Heart right ventricle (tissue), 16 donors: ENCODE data around the gene IL1RL2. TPM values are rescaled to one million over a fixed set of nuclear protein-coding genes. Genes with fewer than 3 reads are reported as not detected.

Experiments
- ATAC-seq, 8 donors: fragments of 200-7000 bp; cut with Tn5 transposase; one replicate each; pipeline ENCODE4 v1.9.1; 2020; ENCODE audit warnings: mild to moderate bottlenecking in 8 of 8, moderate library complexity in 8 of 8, moderate number of reproducible peaks in 1 of 8
- DNase-seq, 2 donors: peaks; one replicate each; pipeline ENCODE4 v3.0.0-alpha.2; 2020
- H3K27ac ChIP-seq, 10 donors: fragments of 200-600 bp; sonication (generic) in 2 of 10; one replicate each; pipeline versions ENCODE4 v1.5.0 to v1.8.0; 2020 to 2022; ENCODE audit warnings: mild to moderate bottlenecking in 3 of 10
- H3K27me3 ChIP-seq, 7 donors: fragments of 200-600 bp; one replicate each; pipeline ENCODE4 v1.8.0; 2021 to 2022; ENCODE audit warnings: mild to moderate bottlenecking in 2 of 7
- H3K36me3 ChIP-seq, 9 donors: fragments of 200-600 bp; sonication (generic) in 1 of 9; one replicate each; pipeline versions ENCODE4 v1.5.0 to v1.8.0; 2020 to 2022; ENCODE audit warnings: mild to moderate bottlenecking in 2 of 9
- H3K4me1 ChIP-seq, 9 donors: fragments of 200-600 bp; sonication (generic) in 1 of 9; one replicate each; pipeline versions ENCODE4 v1.5.0 to v1.8.0; 2020 to 2022; ENCODE audit warnings: mild to moderate bottlenecking in 4 of 9
- H3K4me3 ChIP-seq, 10 donors: fragments of 200-600 bp; sonication (generic) in 2 of 10; one replicate each; pipeline versions ENCODE4 v1.5.0 to v1.8.0; 2020 to 2022; ENCODE audit warnings: mild to moderate bottlenecking in 7 of 10, moderate library complexity in 2 of 10
- H3K9me3 ChIP-seq, 11 donors: fragments of 200-600 bp in 10 of 11; sonication (generic) in 2 of 11; one replicate each; pipeline versions ENCODE4 v1.5.0 to v1.8.0; 2013 to 2022; ENCODE audit warnings: mild to moderate bottlenecking in 2 of 11, control low read depth in 1 of 11, moderate library complexity in 1 of 11
- WGBS, 2 donors: extraction: QIAGEN DNeasy Blood & Tissue Kit; methylation state at CpG; one replicate each; pipeline ENCODE4 v1.1.7; 2013; ENCODE audit warnings: inconsistent platforms in 1 of 2; 5-methylcytosine and 5-hydroxymethylcytosine counted together
- intact Hi-C, 10 donors: fragments of 100-400 bp; cut with DNase I; formaldehyde crosslinking; loops; one replicate each; pipeline versions ENCODE4 v1.11.1 to v1.14.2; 2022
- polyA plus RNA-seq, 2 donors: library from polyadenylated mRNA; stranded (reverse); fragments of 200-250 nt; gene quantifications; one replicate each; pipeline ENCODE4 v1.2.3, GENCODE V29; 2013
- total RNA-seq, 10 donors: library from RNA; stranded (reverse); fragmentation: NEBNext Ultra II Directional in 3 of 10; extraction: Animal tissue kit (Norgen Biotek cat#: 25700) in 3 of 10; gene quantifications; one replicate each; pipeline versions ENCODE4 v1.2.1 to v1.2.4, GENCODE V29; 2021 to 2023
- TF ChIP-seq, protein P1 (sequence below), 9 donors: fragments of 200-600 bp; sonication (generic) in 2 of 9; IDR thresholded peaks; one replicate each; pipeline versions ENCODE4 v1.5.0 to v1.8.0; 2021 to 2022; ENCODE audit warnings: antibody characterized with exemption in 9 of 9, mild to moderate bottlenecking in 5 of 9, moderate library complexity in 1 of 9
- donor health status: Arrhythmogenic right ventricular cardiomyopathy.
- donor health status: ischemic (EF 13 %, LVEDD 7.1; RV severe dilation, severe dysfunction).
- donor health status: healthy with polysubstance abuse.
- donor health status: DM: no; HTN: yes; CAD: no.
- donor health status: DM: no; HTN: no; CAD: no.
- donor health status: ischemic (EF 25% LVEDD 6.9; RV normal size, moderate dysfunction).
- donor health status: ischemic (EF 25% LVEDD 5.7; RV mildly dilated, moderate dysfunction).
- donor health status: healthy.
- donor health status: DM: yes; HTN: yes; CAD: no.
- donor health status: Ischemic cardiomyopathy.
- donor health status: ischemic (EF 35%, LVEDD 5.7; RV mildly dilated, moderate dysfunction).
- donor health status: nonischemic (EF 11% LVEDD 7.7; RV severe dilation, severe dysfunction).
- donor health status: DM: yes; HTN: yes; CAD: no.
- donor health status: PGD.
- donor health status: ischemic (EF 29% LVEDD 5.4; RV normal size, mild dysfunction).
- donor health status: nonischemic (EF 23%, LVEDD 6.1; RV moderate dilation, normal function).

IL1RL2 gene
- total and polyA plus RNA-seq, 12 donors = 0.11 to 0.92 (median 0.29) TPM; not detected in 5

DNA sequence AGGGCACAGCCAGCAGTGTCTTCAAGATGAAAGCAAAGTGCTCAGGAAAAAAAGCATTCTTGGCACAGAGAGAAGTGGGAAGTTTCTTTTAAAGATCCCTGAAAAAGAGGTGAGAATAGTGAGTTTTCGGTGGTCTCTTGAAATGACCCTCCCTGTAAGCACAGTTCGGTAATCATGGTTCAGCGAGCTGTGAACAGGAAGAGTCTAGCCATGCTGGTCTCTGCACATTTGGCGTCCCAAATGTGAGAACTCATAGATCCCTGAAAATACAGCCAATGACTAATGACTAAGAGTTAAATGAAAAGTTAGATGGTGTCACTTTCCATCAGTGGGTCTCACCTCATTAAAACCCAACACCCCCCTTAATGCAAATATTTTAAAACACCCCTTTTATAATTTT lies 40.9 kb upstream of the IL1RL2 start:
- intact Hi-C loops = loop anchor here in 2 of 10 donors (10.0 kb wide), 2 partner anchors 61 to 81 kb away; no protein-coding TSS in a partner anchor
- peaks cover 0 to 49% (median 16%) of the 10 kb centered on the region in 11 donors for H3K9me3 ChIP-seq

DNA sequence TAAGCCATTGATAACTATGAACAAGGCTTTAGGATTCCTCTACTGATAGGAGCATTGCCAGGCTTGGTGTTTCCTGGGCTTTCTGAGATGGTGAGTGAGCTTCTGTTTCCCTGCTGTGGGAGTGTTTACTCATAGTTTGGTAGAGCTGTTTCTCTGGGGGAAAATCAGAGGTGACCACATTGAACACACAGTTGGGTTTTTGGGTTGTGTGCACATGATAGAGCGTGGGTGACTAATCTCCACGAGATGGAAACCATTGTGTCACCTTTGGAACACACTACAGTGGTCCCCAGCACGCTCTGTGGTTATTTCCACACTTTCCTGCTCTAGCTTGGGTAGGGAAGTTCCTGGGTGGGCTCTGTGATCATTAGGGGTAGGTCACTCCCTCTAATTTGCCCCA lies 38.9 kb upstream of the IL1RL2 start:
- peak in 1 of 8 donors; percentile 36 for ATAC-seq
- peak overlapping the region in 2 of 10 donors; percentile 30 to 55 for H3K27ac ChIP-seq
- H3K27me3 ChIP-seq = no peaks in the 10 kb centered on the region
- TF ChIP-seq, protein P1, sequence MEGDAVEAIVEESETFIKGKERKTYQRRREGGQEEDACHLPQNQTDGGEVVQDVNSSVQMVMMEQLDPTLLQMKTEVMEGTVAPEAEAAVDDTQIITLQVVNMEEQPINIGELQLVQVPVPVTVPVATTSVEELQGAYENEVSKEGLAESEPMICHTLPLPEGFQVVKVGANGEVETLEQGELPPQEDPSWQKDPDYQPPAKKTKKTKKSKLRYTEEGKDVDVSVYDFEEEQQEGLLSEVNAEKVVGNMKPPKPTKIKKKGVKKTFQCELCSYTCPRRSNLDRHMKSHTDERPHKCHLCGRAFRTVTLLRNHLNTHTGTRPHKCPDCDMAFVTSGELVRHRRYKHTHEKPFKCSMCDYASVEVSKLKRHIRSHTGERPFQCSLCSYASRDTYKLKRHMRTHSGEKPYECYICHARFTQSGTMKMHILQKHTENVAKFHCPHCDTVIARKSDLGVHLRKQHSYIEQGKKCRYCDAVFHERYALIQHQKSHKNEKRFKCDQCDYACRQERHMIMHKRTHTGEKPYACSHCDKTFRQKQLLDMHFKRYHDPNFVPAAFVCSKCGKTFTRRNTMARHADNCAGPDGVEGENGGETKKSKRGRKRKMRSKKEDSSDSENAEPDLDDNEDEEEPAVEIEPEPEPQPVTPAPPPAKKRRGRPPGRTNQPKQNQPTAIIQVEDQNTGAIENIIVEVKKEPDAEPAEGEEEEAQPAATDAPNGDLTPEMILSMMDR (IDR thresholded peaks at IDR 0.05) = no peak
- peaks cover 4 to 50% (median 20%) of the 10 kb centered on the region in 9 donors for H3K4me1 ChIP-seq
- H3K36me3 ChIP-seq = peaks cover 0 to 49% (median 5%) of the 10 kb centered on the region in 9 donors
- intact Hi-C loops = loop anchor here in 2 of 10 donors (10.0 kb wide), 2 partner anchors 63 to 83 kb away; no protein-coding TSS in a partner anchor
- WGBS, 2 donors = 79 to 82% methylated on average over 3 of the region's 3 CpGs
- H3K9me3 ChIP-seq = peaks cover 0 to 49% (median 16%) of the 10 kb centered on the region in 11 donors
- no peak for DNase-seq
- H3K4me3 ChIP-seq = no peak overlapping the region

More for the DNA sequence above, 40.9 kb upstream of the IL1RL2 start:
- no peak for ATAC-seq
- H3K36me3 ChIP-seq = peaks cover 0 to 41% (median 5%) of the 10 kb centered on the region in 9 donors
- peaks cover 9 to 59% (median 24%) of the 10 kb centered on the region in 9 donors for H3K4me1 ChIP-seq
- DNase-seq = no peak
- TF ChIP-seq, protein P1 (IDR thresholded peaks at IDR 0.05) = no peak
- 96 to 97% methylated on average over 4 of the region's 4 CpGs for WGBS, 2 donors
- H3K4me3 ChIP-seq = no peak overlapping the region
- H3K27me3 ChIP-seq = no peaks in the 10 kb centered on the region
- H3K27ac ChIP-seq = no peak overlapping the region

- Histone ChIP-seq H3K9me3 (peaks cover 0 to 48% (median 16%) of the 10 kb centered on the region in 11 donors), H3K27me3 (no peaks in the 10 kb centered on the region), H3K27ac (peak overlapping the region in 4 of 10 donors; percentile 7 to 71 (median 62)), H3K4me1 (peaks cover 4 to 39% (median 20%) of the 10 kb centered on the region in 9 donors), H3K36me3 (peaks cover 0 to 57% (median 5%) of the 10 kb centered on the region in 9 donors), H3K4me3 (no peak overlapping the region)
- TF ChIP-seq, protein P1 (IDR thresholded peaks at IDR 0.05) = no peak
- DNase-seq (no peak), ATAC-seq (no peak)
- 61 to 80% methylated on average over 2 of the region's 2 CpGs for WGBS, 2 donors
- intact Hi-C loops = loop anchor here in 2 of 10 donors (10.0 kb wide), 2 partner anchors 64 to 84 kb away; no protein-coding TSS in a partner anchor
Observed at GRCh38 chr2:102149243-102149642, 37.6 kb upstream of the IL1RL2 start.

DNA sequence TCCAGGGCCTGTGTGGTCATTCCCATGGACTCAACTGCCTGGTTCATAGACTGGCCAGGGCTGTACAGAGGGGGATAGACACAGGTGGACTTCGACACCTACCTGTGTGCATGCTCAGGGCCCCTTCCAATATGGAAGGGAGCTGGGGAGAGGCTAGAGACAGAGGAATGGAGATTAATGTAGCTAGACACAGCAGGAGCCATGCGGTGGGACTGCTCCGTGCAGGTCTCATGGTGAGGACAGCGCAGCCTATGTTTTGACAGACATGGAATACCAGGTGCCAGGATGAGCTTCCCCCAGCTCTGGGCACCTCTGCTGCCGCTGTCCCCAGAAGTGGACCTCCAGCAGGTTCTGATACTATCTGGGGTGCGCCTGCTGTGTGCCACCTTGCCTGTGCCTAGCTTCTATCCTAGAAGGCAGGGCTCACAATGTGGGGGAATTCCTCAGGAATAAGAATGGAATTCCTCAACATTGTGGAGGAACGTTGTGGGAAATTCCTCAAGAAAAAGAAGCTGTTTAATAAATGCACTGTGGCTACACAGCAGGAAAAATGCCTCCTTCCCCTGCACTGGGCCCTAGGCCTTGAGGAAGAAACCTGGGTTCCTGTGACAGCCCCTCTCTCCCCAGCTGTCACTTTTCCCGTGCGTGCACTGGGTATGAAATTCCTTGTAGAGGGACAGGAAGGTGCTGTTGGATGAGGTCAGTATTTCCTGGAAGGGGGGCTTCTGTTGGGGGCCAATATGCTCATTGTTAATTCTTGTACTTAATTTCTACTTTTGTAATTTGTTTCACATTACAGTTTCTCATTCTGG lies 37.0 kb upstream of the IL1RL2 start:
- TF ChIP-seq, protein P1 (IDR thresholded peaks at IDR 0.05) = no peak

More for the DNA sequence above, 37.0 kb upstream of the IL1RL2 start:
- peaks cover 4 to 38% (median 18%) of the 10 kb centered on the region in 9 donors for H3K4me1 ChIP-seq
- H3K4me3 ChIP-seq = no peak overlapping the region
- intact Hi-C loops = loop anchor here in 2 of 10 donors (10.0 kb wide), 2 partner anchors 65 to 85 kb away; no protein-coding TSS in a partner anchor
- DNase-seq (no peak), ATAC-seq (peak in 4 of 8 donors; percentile 15 to 38 (median 32))
- peaks cover 0 to 47% (median 16%) of the 10 kb centered on the region in 11 donors for H3K9me3 ChIP-seq
- WGBS, 2 donors = 81 to 84% methylated on average over 9 of the region's 9 CpGs
- peak overlapping the region in 6 of 10 donors; percentile 7 to 71 (median 32) for H3K27ac ChIP-seq
- H3K36me3 ChIP-seq = peaks cover 0 to 57% (median 5%) of the 10 kb centered on the region in 9 donors
- no peaks in the 10 kb centered on the region for H3K27me3 ChIP-seq
